ENCODE data around the gene RASGEF1B. TPM values are rescaled to one million over a fixed set of nuclear protein-coding genes. Genes with fewer than 3 reads are reported as not detected.

The RASGEF1B gene
- total RNA-seq, 1 experiment from 2014 or later, result 6.9 TPM

DNA sequence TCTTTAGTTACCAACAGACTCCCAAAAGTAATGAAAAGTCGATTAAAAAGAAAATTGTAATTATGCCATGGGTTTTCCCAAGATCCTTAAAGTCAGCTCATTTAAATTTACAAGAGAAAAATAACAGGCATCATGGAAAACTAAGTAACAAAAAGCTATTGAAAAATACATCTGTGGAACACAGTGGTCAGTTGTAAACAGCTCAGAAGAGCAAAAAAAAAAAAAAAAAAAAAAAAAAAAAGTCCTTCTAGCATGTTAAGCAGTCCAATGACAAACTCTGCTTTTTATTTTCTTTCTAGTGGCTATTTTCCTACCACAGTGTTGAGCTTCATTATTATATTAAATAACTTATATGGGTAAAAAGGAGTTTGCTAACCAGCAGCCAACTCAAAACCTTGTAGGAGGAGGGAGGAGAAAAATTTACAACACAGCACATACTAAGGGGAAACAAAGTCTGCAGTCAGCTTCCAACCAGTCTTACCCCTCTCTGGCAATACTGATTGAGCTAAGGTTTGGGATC, 44.9 kb downstream of the RASGEF1B start:
- POLR2A ChIA-PET, result interaction anchor here (0.6 kb wide), 3 partner anchors 45 to 1108 kb away, joined by 3 to 6 read pairs (median 4); partner anchors contain the start of gene RASGEF1B
- Mint-ChIP-seq H3K27me3 (ENCODE audit: low read depth) (peaks cover 2% of the 10 kb centered on the region; the same call in 1 of the 2 replicates), H3K4me3 (peak overlapping the region; percentile 8; the same call in 1 of the 2 replicates), H3K27ac (peak overlapping the region; percentile 98), H3K36me3 (peaks cover 10% of the 10 kb centered on the region), H3K4me1 (peaks cover 62% of the 10 kb centered on the region), H3K9me3 (peaks cover 10% of the 10 kb centered on the region)
- ATAC-seq (no peak), DNase-seq (ENCODE audit: low spot score) (no peak)
- TF ChIP-seq ZNF317 (CRISPR knock-in tag; IDR thresholded peaks at IDR 0.05; ENCODE audit: borderline replicate concordance, low read depth) (0 out of 2 replicates have a peak, but pooled peaks have one; percentile 23), ZNF512 (CRISPR knock-in tag; IDR thresholded peaks at IDR 0.05; ENCODE audit: borderline replicate concordance) (no peak)
- CTCF ChIA-PET, result interaction anchor here (0.5 to 1.8 kb wide), 7 partner anchors 8 to 841 kb away, joined by 3 to 9 read pairs (median 4); no protein-coding TSS in a partner anchor

DNA sequence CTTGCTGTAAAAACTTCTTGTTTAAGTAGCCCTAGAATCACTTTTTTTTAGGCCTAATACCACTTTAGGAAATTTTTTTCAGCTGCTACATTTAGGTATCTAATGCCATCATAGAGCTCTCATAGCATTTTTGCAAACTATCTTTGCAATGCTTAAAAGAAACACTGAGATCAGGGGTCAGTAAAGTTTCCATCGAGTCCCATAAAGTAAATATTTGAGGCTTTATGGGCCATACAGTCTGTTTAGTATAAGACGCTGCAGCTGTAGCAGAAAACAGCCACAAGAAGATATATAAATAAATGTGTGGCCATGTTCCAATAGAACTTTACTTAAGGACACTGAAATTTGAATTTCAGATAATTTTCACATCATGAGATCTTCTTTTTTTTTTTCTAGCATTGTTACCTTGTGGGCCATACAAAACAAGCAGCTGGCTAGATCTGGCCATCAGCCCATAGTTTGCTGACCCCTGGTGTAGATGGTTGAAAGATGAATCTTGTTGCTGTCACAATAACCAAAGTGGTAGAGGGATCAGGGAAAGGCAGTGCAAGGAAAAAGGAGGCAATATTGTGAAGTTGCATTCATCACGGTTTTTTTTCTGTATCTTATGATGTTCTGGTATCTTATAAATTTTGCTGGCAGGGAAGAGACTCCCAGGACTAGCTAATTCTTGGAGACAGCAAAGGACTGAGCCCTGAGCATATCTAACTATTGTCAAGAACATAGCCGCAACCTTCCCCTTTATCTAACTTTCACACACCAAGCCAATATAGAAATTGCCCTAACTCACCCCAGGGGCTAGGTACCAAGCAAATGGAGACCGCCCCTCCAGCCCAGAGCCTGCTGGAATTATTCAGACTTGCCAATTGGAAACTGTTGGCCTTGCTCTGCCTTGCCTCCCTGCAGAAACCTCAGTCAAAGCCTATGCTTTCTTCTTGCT, 46.6 kb downstream of the RASGEF1B start:
- ATAC-seq (peak; percentile 20), DNase-seq (ENCODE audit: low spot score) (no peak)
- Mint-ChIP-seq H3K9me3 (peaks cover 10% of the 10 kb centered on the region), H3K36me3 (peaks cover 10% of the 10 kb centered on the region), H3K4me1 (peaks cover 79% of the 10 kb centered on the region), H3K27ac (peak overlapping the region; percentile 68), H3K4me3 (no peak overlapping the region), H3K27me3 (ENCODE audit: low read depth) (peaks cover 2% of the 10 kb centered on the region; the same call in 1 of the 2 replicates)
- POLR2A ChIA-PET, result no interaction called here
- TF ChIP-seq, protein P1, sequence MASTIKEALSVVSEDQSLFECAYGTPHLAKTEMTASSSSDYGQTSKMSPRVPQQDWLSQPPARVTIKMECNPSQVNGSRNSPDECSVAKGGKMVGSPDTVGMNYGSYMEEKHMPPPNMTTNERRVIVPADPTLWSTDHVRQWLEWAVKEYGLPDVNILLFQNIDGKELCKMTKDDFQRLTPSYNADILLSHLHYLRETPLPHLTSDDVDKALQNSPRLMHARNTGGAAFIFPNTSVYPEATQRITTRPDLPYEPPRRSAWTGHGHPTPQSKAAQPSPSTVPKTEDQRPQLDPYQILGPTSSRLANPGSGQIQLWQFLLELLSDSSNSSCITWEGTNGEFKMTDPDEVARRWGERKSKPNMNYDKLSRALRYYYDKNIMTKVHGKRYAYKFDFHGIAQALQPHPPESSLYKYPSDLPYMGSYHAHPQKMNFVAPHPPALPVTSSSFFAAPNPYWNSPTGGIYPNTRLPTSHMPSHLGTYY (CRISPR knock-in tag; IDR thresholded peaks at IDR 0.05), result no peak
- TF ChIP-seq, protein P2, sequence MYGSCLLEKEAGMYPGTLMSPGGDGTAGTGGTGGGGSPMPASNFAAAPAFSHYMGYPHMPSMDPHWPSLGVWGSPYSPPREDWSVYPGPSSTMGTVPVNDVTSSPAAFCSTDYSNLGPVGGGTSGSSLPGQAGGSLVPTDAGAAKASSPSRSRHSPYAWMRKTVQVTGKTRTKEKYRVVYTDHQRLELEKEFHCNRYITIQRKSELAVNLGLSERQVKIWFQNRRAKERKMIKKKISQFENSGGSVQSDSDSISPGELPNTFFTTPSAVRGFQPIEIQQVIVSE (CRISPR knock-in tag; IDR thresholded peaks at IDR 0.05; ENCODE audit: borderline replicate concordance), result no peak
- TF ChIP-seq USF2 (CRISPR knock-in tag; IDR thresholded peaks at IDR 0.05), result no peak
- TF ChIP-seq ETV6 (CRISPR knock-in tag; IDR thresholded peaks at IDR 0.05), result no peak
- no peak for TF ChIP-seq ZNF532 (CRISPR knock-in tag; IDR thresholded peaks at IDR 0.05; ENCODE audit: borderline replicate concordance)
- TF ChIP-seq ZNF512 (CRISPR knock-in tag; IDR thresholded peaks at IDR 0.05; ENCODE audit: borderline replicate concordance), result no peak
- no peak for TF ChIP-seq TEAD4 (CRISPR knock-in tag; IDR thresholded peaks at IDR 0.05)
- CTCF ChIA-PET, result interaction anchor here (0.7 to 2.1 kb wide), 4 partner anchors 19 to 494 kb away, joined by 3 to 4 read pairs (median 4); no protein-coding TSS in a partner anchor

All from WTC11 (cell line).